Lower lobe of right lung (tissue), 2 donors: Measurements from ENCODE around the gene GFRA1. TPM values are rescaled to one million over a fixed set of nuclear protein-coding genes. Genes with fewer than 3 reads are reported as not detected.

Source experiments
- ATAC-seq, 2 donors: fragments of 200-7000 bp; cut with Tn5 transposase; one replicate each; pipeline ENCODE4 v1.9.1; 2020 to 2022; ENCODE audit warnings: mild to moderate bottlenecking in 2 of 2, moderate library complexity in 2 of 2
- DNase-seq: peaks from one replicate; pipeline ENCODE4 v3.0.0-alpha.2; 2020
- H3K27ac ChIP-seq: fragments of 200-600 bp; one replicate; pipeline ENCODE4 v1.8.0; 2022
- H3K27me3 ChIP-seq: fragments of 200-600 bp; one replicate; pipeline ENCODE4 v1.8.0; 2022; ENCODE audit warnings: low read depth
- H3K36me3 ChIP-seq: fragments of 200-600 bp; one replicate; pipeline ENCODE4 v1.8.0; 2022; ENCODE audit warnings: mild to moderate bottlenecking
- H3K4me1 ChIP-seq: fragments of 200-600 bp; one replicate; pipeline ENCODE4 v1.8.0; 2022
- H3K4me3 ChIP-seq: fragments of 200-600 bp; one replicate; pipeline ENCODE4 v1.8.0; 2022; ENCODE audit warnings: mild to moderate bottlenecking
- H3K9me3 ChIP-seq: fragments of 200-600 bp; one replicate; pipeline ENCODE4 v1.8.0; 2022
- CTCF ChIP-seq: fragments of 200-600 bp; IDR thresholded peaks from one replicate; pipeline ENCODE4 v1.8.0; 2022; ENCODE audit warnings: antibody characterized with exemption, mild to moderate bottlenecking
- intact Hi-C: fragments of 100-400 bp; cut with DNase I; formaldehyde crosslinking; loops from one replicate; pipeline ENCODE4 v1.11.0; 2022
- total RNA-seq: library from RNA; stranded (reverse); fragmentation: NEBNext Ultra II Directional; extraction: Animal tissue kit (Norgen Biotek cat#: 25700); gene quantifications from one replicate; pipeline ENCODE4 v1.2.1, GENCODE V29; 2021
- donor health status: DM: no; HTN: yes; CAD: no; lungs with severe emphysema.

Gene GFRA1
- total RNA-seq, 1 donor from 2014 or later = 9.8 TPM

- DNase-seq (no peak), ATAC-seq (no peak)
- H3K4me3 ChIP-seq = no peak overlapping the region
- H3K27ac ChIP-seq = no peak overlapping the region
- H3K9me3 ChIP-seq = no peaks in the 10 kb centered on the region
- H3K4me1 ChIP-seq = no peaks in the 10 kb centered on the region
- H3K36me3 ChIP-seq = no peaks in the 10 kb centered on the region
- intact Hi-C loops = no loop called here
- TF ChIP-seq CTCF = no peak
- no peaks in the 10 kb centered on the region for H3K27me3 ChIP-seq
These were observed 94.9 kb downstream of the GFRA1 start for GRCh38 chr10:116178086-116178605.

DNA sequence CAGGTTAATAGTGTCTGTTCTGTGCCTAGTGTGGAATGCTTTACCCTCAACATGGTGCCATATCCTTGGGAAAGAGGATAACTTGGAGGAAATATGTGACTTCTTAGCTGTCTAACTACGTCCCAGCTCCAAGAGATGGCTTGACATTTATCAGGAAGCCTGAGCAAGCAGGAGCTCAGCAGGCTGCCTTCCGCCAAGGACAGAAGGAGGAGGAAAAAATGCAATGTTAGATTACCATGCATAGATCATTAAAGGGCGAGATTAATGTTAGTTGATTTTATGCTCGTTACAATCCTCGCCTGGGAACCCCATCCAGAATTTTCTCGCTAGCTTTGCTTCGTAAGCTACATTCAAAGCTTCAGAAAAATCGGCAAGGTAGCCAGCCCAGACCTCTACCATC, 97.8 kb downstream of the GFRA1 start:
- ATAC-seq (no peak), DNase-seq (no peak)
- intact Hi-C loops = no loop called here
- Histone ChIP-seq H3K27me3 (no peaks in the 10 kb centered on the region), H3K9me3 (no peaks in the 10 kb centered on the region), H3K4me1 (no peaks in the 10 kb centered on the region), H3K27ac (no peak overlapping the region), H3K4me3 (no peak overlapping the region), H3K36me3 (no peaks in the 10 kb centered on the region)
- TF ChIP-seq CTCF = no peak

- no peak for DNase-seq
- ATAC-seq = no peak
- Histone ChIP-seq H3K4me3 (no peak overlapping the region), H3K27ac (no peak overlapping the region), H3K9me3 (no peaks in the 10 kb centered on the region), H3K27me3 (no peaks in the 10 kb centered on the region), H3K4me1 (no peaks in the 10 kb centered on the region), H3K36me3 (no peaks in the 10 kb centered on the region)
- intact Hi-C loops = no loop called here
- no peak for TF ChIP-seq CTCF
These were observed 101.5 kb downstream of the GFRA1 start for GRCh38 chr10:116171505-116171904.

DNA sequence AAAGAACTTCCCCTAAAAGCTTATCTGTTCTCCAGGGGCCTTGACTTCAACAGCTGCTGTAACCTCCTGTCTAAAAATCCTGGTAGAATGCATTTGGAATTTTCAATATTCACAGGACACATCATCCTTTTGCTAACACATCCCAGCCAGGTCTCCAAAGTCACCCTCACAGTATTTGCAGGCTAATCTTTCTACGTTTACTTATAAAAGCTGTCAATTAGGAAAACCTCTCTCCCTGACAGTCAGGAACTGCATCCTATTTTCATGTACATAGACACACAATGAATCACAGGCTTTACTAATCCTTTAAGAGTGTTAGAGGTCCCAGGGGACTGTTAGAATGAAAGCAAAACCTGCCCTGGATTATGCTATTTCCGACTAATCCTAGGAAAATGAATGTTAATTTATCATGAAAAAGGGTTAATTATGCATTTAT, 102.2 kb downstream of the GFRA1 start:
- no peak for TF ChIP-seq CTCF
- no peaks in the 10 kb centered on the region for H3K9me3 ChIP-seq
- DNase-seq (no peak), ATAC-seq (no peak)
- no peaks in the 10 kb centered on the region for H3K36me3 ChIP-seq
- H3K27ac ChIP-seq = no peak overlapping the region
- H3K4me3 ChIP-seq = no peak overlapping the region
- intact Hi-C loops = no loop called here
- no peaks in the 10 kb centered on the region for H3K4me1 ChIP-seq
- no peaks in the 10 kb centered on the region for H3K27me3 ChIP-seq

DNA sequence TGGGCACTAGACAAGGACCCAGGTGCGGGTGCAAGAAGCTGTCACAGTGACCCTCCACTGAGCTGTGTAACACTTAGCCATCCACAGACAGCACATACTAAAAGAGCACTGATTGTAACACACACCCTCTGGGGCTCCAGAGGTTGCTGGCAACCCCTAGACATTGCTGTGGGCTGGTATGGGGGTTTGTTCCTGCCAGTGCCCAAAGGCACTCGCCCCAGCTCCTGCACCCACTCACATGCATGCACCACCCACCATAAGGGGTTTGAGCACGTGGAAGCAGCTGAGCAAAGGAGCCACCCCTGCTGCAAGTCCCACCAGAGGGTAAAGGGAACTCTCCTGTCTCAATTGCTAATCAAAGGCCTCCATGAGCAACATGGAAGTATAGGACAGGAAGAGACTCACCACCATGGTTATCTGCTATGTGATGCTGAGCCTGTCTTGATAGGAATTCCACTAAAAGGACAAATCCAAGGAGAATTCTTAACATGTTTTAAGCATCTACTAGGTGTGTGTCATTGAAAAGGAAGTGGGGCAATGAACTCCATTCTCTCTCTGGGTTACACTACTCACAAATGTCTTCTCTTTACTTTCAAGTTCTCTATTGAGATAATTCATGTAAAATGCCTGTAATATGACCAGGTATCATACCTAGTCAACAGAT, 103.1 kb downstream of the GFRA1 start:
- Histone ChIP-seq H3K27me3 (no peaks in the 10 kb centered on the region), H3K36me3 (no peaks in the 10 kb centered on the region), H3K4me3 (no peak overlapping the region), H3K27ac (no peak overlapping the region), H3K9me3 (no peaks in the 10 kb centered on the region), H3K4me1 (no peaks in the 10 kb centered on the region)
- no peak for DNase-seq
- intact Hi-C loops = no loop called here
- TF ChIP-seq CTCF = no peak
- ATAC-seq = no peak
